Activated naive CD8-positive, alpha-beta T cell (primary cell): Measurements from ENCODE around the gene TFAP2A.
A peak's percentile ranks its signal among the peaks of the same experiment; 100 is the strongest.

Source experiments
- H3K27ac Mint-ChIP-seq: one replicate; pipeline ENCODE4 v1.8.0; 2021; ENCODE audit warnings: mixed read lengths
- H3K27me3 Mint-ChIP-seq: one replicate; pipeline ENCODE4 v1.8.0; 2021; ENCODE audit warnings: mixed read lengths
- H3K36me3 Mint-ChIP-seq: one replicate; pipeline ENCODE4 v1.8.0; 2021; ENCODE audit warnings: mixed read lengths
- H3K4me1 Mint-ChIP-seq: one replicate; pipeline ENCODE4 v1.8.0; 2021; ENCODE audit warnings: low read depth, mixed read lengths
- H3K4me3 Mint-ChIP-seq: one replicate; pipeline ENCODE4 v1.8.0; 2021; ENCODE audit warnings: mild to moderate bottlenecking, mixed read lengths
- H3K9me3 Mint-ChIP-seq: one replicate; pipeline ENCODE4 v1.8.0; 2021; ENCODE audit warnings: low read depth, mixed read lengths

Gene TFAP2A

GRCh38 chr6:10419749-10420545 is 5.1 kb upstream of the TFAP2A start:
- no peak overlapping the region for H3K4me3 Mint-ChIP-seq
- H3K36me3 Mint-ChIP-seq, result no peaks in the 10 kb centered on the region
- peaks cover 44% of the 10 kb centered on the region for H3K27me3 Mint-ChIP-seq
- no peak overlapping the region for H3K27ac Mint-ChIP-seq
- no peaks in the 10 kb centered on the region for H3K9me3 Mint-ChIP-seq
- peaks cover 28% of the 10 kb centered on the region for H3K4me1 Mint-ChIP-seq

GRCh38 chr6:10418862-10419748 is 4.2 kb upstream of the TFAP2A start:
- H3K36me3 Mint-ChIP-seq, result no peaks in the 10 kb centered on the region
- no peak overlapping the region for H3K4me3 Mint-ChIP-seq
- peaks cover 33% of the 10 kb centered on the region for H3K4me1 Mint-ChIP-seq
- H3K27me3 Mint-ChIP-seq, result peaks cover 42% of the 10 kb centered on the region
- no peaks in the 10 kb centered on the region for H3K9me3 Mint-ChIP-seq
- no peak overlapping the region for H3K27ac Mint-ChIP-seq

- no peak overlapping the region for H3K4me3 Mint-ChIP-seq
Measured at GRCh38 chr6:10418361-10418861, 3.5 kb upstream of the TFAP2A start.

GRCh38 chr6:10417681-10418104 is 2.8 kb upstream of the TFAP2A start:
- Mint-ChIP-seq H3K27me3 (peaks cover 42% of the 10 kb centered on the region), H3K4me1 (peaks cover 44% of the 10 kb centered on the region), H3K9me3 (no peaks in the 10 kb centered on the region), H3K36me3 (no peaks in the 10 kb centered on the region), H3K4me3 (peak overlapping the region; percentile 40), H3K27ac (no peak overlapping the region)

More at GRCh38 chr6:10418361-10418861, 3.5 kb upstream of the TFAP2A start:
- Mint-ChIP-seq H3K36me3 (no peaks in the 10 kb centered on the region), H3K4me1 (peaks cover 38% of the 10 kb centered on the region), H3K27me3 (peaks cover 45% of the 10 kb centered on the region), H3K9me3 (no peaks in the 10 kb centered on the region), H3K27ac (no peak overlapping the region)

- H3K27ac Mint-ChIP-seq, result no peak overlapping the region
- H3K4me3 Mint-ChIP-seq, result peak overlapping the region; percentile 68
Measured at GRCh38 chr6:10416863-10417641, 2.2 kb upstream of the TFAP2A start.

GRCh38 chr6:10416516-10416862 is 1.6 kb upstream of the TFAP2A start:
- no peak overlapping the region for H3K4me3 Mint-ChIP-seq
- H3K4me1 Mint-ChIP-seq, result peaks cover 48% of the 10 kb centered on the region
- H3K27me3 Mint-ChIP-seq, result peaks cover 39% of the 10 kb centered on the region
- no peaks in the 10 kb centered on the region for H3K36me3 Mint-ChIP-seq
- no peaks in the 10 kb centered on the region for H3K9me3 Mint-ChIP-seq
- no peak overlapping the region for H3K27ac Mint-ChIP-seq

More at GRCh38 chr6:10416863-10417641, 2.2 kb upstream of the TFAP2A start:
- Mint-ChIP-seq H3K36me3 (no peaks in the 10 kb centered on the region), H3K9me3 (no peaks in the 10 kb centered on the region), H3K27me3 (peaks cover 43% of the 10 kb centered on the region), H3K4me1 (peaks cover 46% of the 10 kb centered on the region)

GRCh38 chr6:10415617-10416480 is 975 bp upstream of the TFAP2A start:
- H3K36me3 Mint-ChIP-seq, result no peaks in the 10 kb centered on the region
- no peaks in the 10 kb centered on the region for H3K9me3 Mint-ChIP-seq
- peaks cover 41% of the 10 kb centered on the region for H3K27me3 Mint-ChIP-seq
- no peak overlapping the region for H3K27ac Mint-ChIP-seq
- peaks cover 53% of the 10 kb centered on the region for H3K4me1 Mint-ChIP-seq
- H3K4me3 Mint-ChIP-seq, result peak overlapping the region; percentile 53

GRCh38 chr6:10413850-10414738 is 780 bp downstream of the TFAP2A start:
- H3K4me1 Mint-ChIP-seq, result peaks cover 57% of the 10 kb centered on the region
- H3K9me3 Mint-ChIP-seq, result peaks cover 6% of the 10 kb centered on the region
- peak overlapping the region; percentile 72 for H3K27ac Mint-ChIP-seq

GRCh38 chr6:10413262-10413849 is 1.5 kb downstream of the TFAP2A start:
- Mint-ChIP-seq H3K4me3 (peak overlapping the region; percentile 87), H3K27me3 (peaks cover 51% of the 10 kb centered on the region), H3K27ac (peak overlapping the region; percentile 72), H3K9me3 (peaks cover 9% of the 10 kb centered on the region), H3K36me3 (peaks cover 14% of the 10 kb centered on the region), H3K4me1 (peaks cover 57% of the 10 kb centered on the region)

More at GRCh38 chr6:10413850-10414738, 780 bp downstream of the TFAP2A start:
- peak overlapping the region; percentile 87 for H3K4me3 Mint-ChIP-seq
- peaks cover 12% of the 10 kb centered on the region for H3K36me3 Mint-ChIP-seq
- peaks cover 47% of the 10 kb centered on the region for H3K27me3 Mint-ChIP-seq

GRCh38 chr6:10412461-10413261 is 2.2 kb downstream of the TFAP2A start:
- Mint-ChIP-seq H3K27ac (no peak overlapping the region), H3K36me3 (peaks cover 14% of the 10 kb centered on the region), H3K4me1 (peaks cover 54% of the 10 kb centered on the region), H3K27me3 (peaks cover 51% of the 10 kb centered on the region), H3K4me3 (peak overlapping the region; percentile 90), H3K9me3 (peaks cover 13% of the 10 kb centered on the region)

GRCh38 chr6:10411971-10412460 is 2.9 kb downstream of the TFAP2A start:
- Mint-ChIP-seq H3K4me3 (peak overlapping the region; percentile 90), H3K27me3 (peaks cover 49% of the 10 kb centered on the region), H3K36me3 (peaks cover 14% of the 10 kb centered on the region), H3K4me1 (peaks cover 49% of the 10 kb centered on the region), H3K27ac (peak overlapping the region; percentile 34), H3K9me3 (peaks cover 15% of the 10 kb centered on the region)
